ENCODE data around the gene MYOCD.

The MYOCD gene

GRCh38 chr17:12673788-12674187 is 8.1 kb downstream of the MYOCD start:
- Histone ChIP-seq H3K4me3 (no peak overlapping the region), H3K27ac (peak overlapping the region in 1 of 2 donors; percentile 55)
- no peak for DNase-seq (ENCODE audit: low spot score)
- TF ChIP-seq CTCF (IDR thresholded peaks at IDR 0.05): no peak

GRCh38 chr17:12680407-12680897 is 14.8 kb downstream of the MYOCD start:
- TF ChIP-seq CTCF (IDR thresholded peaks at IDR 0.05): no peak
- no peak for DNase-seq (ENCODE audit: low spot score)
- peak overlapping the region in 1 of 2 donors; percentile 68 for H3K27ac ChIP-seq
- no peak overlapping the region for H3K4me3 ChIP-seq

GRCh38 chr17:12680993-12681392 is 15.3 kb downstream of the MYOCD start:
- no peak for TF ChIP-seq CTCF (IDR thresholded peaks at IDR 0.05)
- peak overlapping the region in 1 of 2 donors; percentile 68 for H3K27ac ChIP-seq
- no peak overlapping the region for H3K4me3 ChIP-seq
- DNase-seq (ENCODE audit: low spot score): no peak

GRCh38 chr17:12683299-12683698 is 17.6 kb downstream of the MYOCD start:
- H3K27ac ChIP-seq: peak overlapping the region in 1 of 2 donors; percentile 12
- H3K4me3 ChIP-seq: no peak overlapping the region
- no peak for DNase-seq (ENCODE audit: low spot score)
- TF ChIP-seq CTCF (IDR thresholded peaks at IDR 0.05): no peak

- Histone ChIP-seq H3K4me3 (no peak overlapping the region), H3K27ac (peak overlapping the region in 1 of 2 donors; percentile 25)
- no peak for TF ChIP-seq CTCF (IDR thresholded peaks at IDR 0.05)
- no peak for DNase-seq (ENCODE audit: low spot score)
Observed at GRCh38 chr17:12686486-12686885, 20.8 kb downstream of the MYOCD start.

GRCh38 chr17:12688382-12688781 is 22.7 kb downstream of the MYOCD start:
- peak overlapping the region; percentile 88 to 94 for H3K27ac ChIP-seq
- H3K4me3 ChIP-seq: no peak overlapping the region
- TF ChIP-seq CTCF (IDR thresholded peaks at IDR 0.05): no peak
- DNase-seq (ENCODE audit: low spot score): no peak

- TF ChIP-seq CTCF (IDR thresholded peaks at IDR 0.05): no peak
- DNase-seq (ENCODE audit: low spot score): peak; percentile 89
- Histone ChIP-seq H3K4me3 (no peak overlapping the region), H3K27ac (peak overlapping the region; percentile 89 to 94)
Observed at GRCh38 chr17:12691173-12691572, 25.5 kb downstream of the MYOCD start.
